ENCODE results near the gene ZNHIT3.

GRCh38 chr17:36503456-36504155, 17.1 kb downstream of the ZNHIT3 start:
- TF ChIP-seq CTCF (conservative IDR thresholded peaks at IDR 0.05; ENCODE audit: low read depth, low read length), result no peak
- TF ChIP-seq RAD21 (IDR thresholded peaks at IDR 0.05; ENCODE audit: low read length), result no peak
- no peak for TF ChIP-seq POLR2A (IDR thresholded peaks at IDR 0.05; ENCODE audit: low read depth, low read length)
- no peak for TF ChIP-seq MXI1 (IDR thresholded peaks at IDR 0.05; ENCODE audit: borderline replicate concordance, low read depth, low read length)

Data from IMR-90 (cell line).